HepG2 (cell line): ENCODE data around the gene ZC3H18. TPM values are rescaled to one million over a fixed set of nuclear protein-coding genes. Genes with fewer than 3 reads are reported as not detected.

Experiments used
- HNF4G ChIP-seq, 2 experiments: sonication (generic) in 1 of 2; formaldehyde crosslinking in 1 of 2; IDR thresholded peaks; 2 replicates each; pipeline versions ENCODE4 v1.4.0 to v1.6.1; 2011 to 2020; ENCODE audit warnings: borderline replicate concordance in 2 of 2, low read depth in 2 of 2, mild to moderate bottlenecking in 2 of 2, low read length in 1 of 2, missing genetic modification reagents in 1 of 2, moderate library complexity in 1 of 2
- JDP2 ChIP-seq: sonication (generic); formaldehyde crosslinking; IDR thresholded peaks from 2 replicates; pipeline ENCODE4 v1.8.1; 2022; ENCODE audit warnings: missing genetic modification reagents, borderline replicate concordance
- MAFK ChIP-seq, 2 experiments: IDR thresholded peaks in 1 of 2; conservative IDR thresholded peaks in 1 of 2; 2 replicates each; pipeline ENCODE4 v1.6.1; 2011; ENCODE audit warnings: improper control_type of control experiment in 2 of 2, low read length in 2 of 2
- NR2F6 ChIP-seq, 2 experiments: IDR thresholded peaks; 2 replicates each; pipeline ENCODE4 v1.6.1; 2016; ENCODE audit warnings: antibody characterized with exemption in 1 of 2, mild to moderate bottlenecking in 1 of 2
- PHF21A ChIP-seq: sonication (generic); formaldehyde crosslinking; IDR thresholded peaks from 2 replicates; pipeline ENCODE4 v1.5.0; 2020; ENCODE audit warnings: mild to moderate bottlenecking, missing genetic modification reagents
- PRPF4 ChIP-seq: fragments of 200-400 bp; formaldehyde crosslinking; IDR thresholded peaks from 2 replicates; pipeline ENCODE4 v1.6.1; 2016; ENCODE audit warnings: low read length, low read depth; ENCODE audit not compliant: poor library complexity, severe bottlenecking
- RXRA ChIP-seq: sonication (generic); formaldehyde crosslinking; IDR thresholded peaks from 2 replicates; pipeline ENCODE4 v1.5.1; 2020; ENCODE audit warnings: missing genetic modification reagents
- SCMH1 ChIP-seq: sonication (generic); formaldehyde crosslinking; IDR thresholded peaks from 2 replicates; pipeline ENCODE4 v1.9.0; 2021; ENCODE audit warnings: missing genetic modification reagents, mild to moderate bottlenecking, borderline replicate concordance
- SMARCE1 ChIP-seq: fragments of 450-650 bp; IDR thresholded peaks from 2 replicates; pipeline ENCODE4 v1.6.1; 2017; ENCODE audit warnings: borderline replicate concordance
- SP4 ChIP-seq: sonication (generic); formaldehyde crosslinking; IDR thresholded peaks from 2 replicates; pipeline ENCODE4 v1.8.1; 2023; ENCODE audit warnings: mild to moderate bottlenecking, missing genetic modification reagents
- THAP11 ChIP-seq: IDR thresholded peaks from 2 replicates; pipeline ENCODE4 v1.6.1; 2016; ENCODE audit warnings: missing biosample characterization, missing genetic modification reagents
- TRIM24 ChIP-seq: sonication (generic); formaldehyde crosslinking; IDR thresholded peaks from 2 replicates; pipeline ENCODE4 v1.8.0; 2022; ENCODE audit warnings: mild to moderate bottlenecking, missing genetic modification reagents
- USF2 ChIP-seq, 2 experiments: sonication (generic) in 1 of 2; formaldehyde crosslinking in 1 of 2; IDR thresholded peaks; 2 replicates each; pipeline versions ENCODE4 v1.5.1 to v1.6.1; 2011 to 2020; ENCODE audit warnings: borderline replicate concordance in 1 of 2, low read depth in 1 of 2, low read length in 1 of 2, mild to moderate bottlenecking in 1 of 2, missing genetic modification reagents in 1 of 2, moderate library complexity in 1 of 2
- WIZ ChIP-seq: sonication (generic); formaldehyde crosslinking; IDR thresholded peaks from 2 replicates; pipeline ENCODE4 v1.5.1; 2020; ENCODE audit warnings: mild to moderate bottlenecking, missing genetic modification reagents
- ZBTB4 ChIP-seq: sonication (generic); formaldehyde crosslinking; IDR thresholded peaks from 2 replicates; pipeline ENCODE4 v1.4.0; 2020; ENCODE audit warnings: missing genetic modification reagents, mild to moderate bottlenecking, borderline replicate concordance
- ZMYM3 ChIP-seq: sonication (generic); formaldehyde crosslinking; IDR thresholded peaks from 2 replicates; pipeline ENCODE4 v1.5.1; 2020; ENCODE audit warnings: mild to moderate bottlenecking, missing genetic modification reagents
- ZNF256 ChIP-seq: sonication (generic); formaldehyde crosslinking; conservative IDR thresholded peaks from 2 replicates; pipeline ENCODE4 v1.4.0; 2020; ENCODE audit warnings: missing genetic modification reagents
- ZNF276 ChIP-seq: sonication (generic); formaldehyde crosslinking; IDR thresholded peaks from 2 replicates; pipeline ENCODE4 v1.4.0; 2020; ENCODE audit warnings: mild to moderate bottlenecking, low read depth, missing genetic modification reagents
- ZNF296 ChIP-seq: sonication (generic); formaldehyde crosslinking; conservative IDR thresholded peaks from 2 replicates; pipeline ENCODE4 v1.5.0; 2020; ENCODE audit warnings: mild to moderate bottlenecking, missing genetic modification reagents
- ZNF773 ChIP-seq: sonication (generic); formaldehyde crosslinking; IDR thresholded peaks from 2 replicates; pipeline ENCODE4 v1.4.0; 2020; ENCODE audit warnings: missing genetic modification reagents, borderline replicate concordance
- ZNF883 ChIP-seq: sonication (generic); formaldehyde crosslinking; IDR thresholded peaks from 2 replicates; pipeline ENCODE4 v1.5.1; 2020; ENCODE audit warnings: mild to moderate bottlenecking, missing genetic modification reagents; ENCODE audit errors: not compliant biosample characterization
- ZSCAN22 ChIP-seq: sonication (generic); formaldehyde crosslinking; IDR thresholded peaks from 2 replicates; pipeline ENCODE4 v1.4.0; 2020; ENCODE audit warnings: mild to moderate bottlenecking, missing genetic modification reagents
- polyA plus RNA-seq, 8 experiments: library from polyadenylated mRNA; depleted of rRNA in 3 of 8; stranded (reverse) in 7 of 8; unstranded in 1 of 8; fragments of >200 nt; fragmentation: Illumina TruSeq in 4 of 8; extraction: Trizol in 4 of 8; gene quantifications; 2 replicates each; pipeline versions ENCODE4 v1.2.1 to v1.2.3, GENCODE V29; 2011 to 2016; ENCODE audit warnings: low read depth in 4 of 8, missing spikeins in 1 of 8, mixed read lengths in 1 of 8; ENCODE audit not compliant: insufficient read depth in 1 of 8
- total RNA-seq, 5 experiments: library from RNA; depleted of rRNA; stranded (reverse); fragments of >200 nt; fragmentation: Illumina TruSeq; extraction: Trizol; gene quantifications; 2 replicates each; pipeline ENCODE4 v1.2.3, GENCODE V29; 2016; ENCODE audit warnings: low read depth in 1 of 5

ZC3H18 gene
- total and polyA plus RNA-seq, 2 of the 13 experiments (the other 11 are each of a cell fraction or from before 2014, with no cell fraction given), result 11.2 to 27.4 TPM

- TF ChIP-seq ZNF276 (no peak), USF2 (IDR thresholded peaks at IDR 0.05; ENCODE audit: low read depth, low read length) (no peak), USF2 (CRISPR knock-in tag; IDR thresholded peaks at IDR 0.05; ENCODE audit: borderline replicate concordance) (0 out of 2 replicates have a peak, but pooled peaks have one; percentile 4), HNF4G (IDR thresholded peaks at IDR 0.05; ENCODE audit: borderline replicate concordance, low read depth, low read length) (peak; percentile 51), HNF4G (CRISPR knock-in tag; IDR thresholded peaks at IDR 0.05; ENCODE audit: borderline replicate concordance, low read depth) (peak; percentile 92), JDP2 (no peak), ZNF883 (CRISPR knock-in tag) (peak; percentile 23), SCMH1 (CRISPR knock-in tag) (no peak), ZSCAN22 (CRISPR knock-in tag) (0 out of 2 replicates have a peak, but pooled peaks have one; percentile 23), ZNF773 (CRISPR knock-in tag) (no peak), ZNF296 (CRISPR knock-in tag) (no peak), THAP11 (peak; percentile 90), PRPF4 (no peak), RXRA (CRISPR knock-in tag) (peak; percentile 100), ZBTB4 (CRISPR knock-in tag) (no peak; the same call in 1 of the 2 replicates), ZNF256 (CRISPR knock-in tag) (peak; percentile 28; the same call in 1 of the 2 replicates), WIZ (CRISPR knock-in tag) (peak; percentile 76; the same call in 1 of the 2 replicates), SP4 (CRISPR knock-in tag) (peak; percentile 76), MAFK (conservative IDR thresholded peaks at IDR 0.05 in 1 of 2, IDR thresholded peaks at IDR 0.05 in 1 of 2; ENCODE audit: low read length in 2 of 2) (no peak), TRIM24 (CRISPR knock-in tag) (no peak), SMARCE1 (no peak), PHF21A (CRISPR knock-in tag) (peak; percentile 96), NR2F6 (IDR thresholded peaks at IDR 0.05) (peak; percentile 74), NR2F6 (CRISPR knock-in tag; IDR thresholded peaks at IDR 0.05) (peak; percentile 96), ZMYM3 (CRISPR knock-in tag) (no peak)
Observed at GRCh38 chr16:88651276-88651988, 81.2 kb downstream of the ZC3H18 start (continued).
